Esophagus squamous epithelium (tissue), 4 donors: ENCODE measurements around the gene LHPP.

Experiments used
- CTCF ChIP-seq, 6 experiments: fragments of 450-650 bp in 4 of 6; fragments of 200-600 bp in 2 of 6; sonication (generic) in 2 of 6; IDR thresholded peaks; one replicate each; pipeline ENCODE4 v1.5.1; 2016 to 2019; ENCODE audit warnings: antibody characterized with exemption in 6 of 6, mild to moderate bottlenecking in 4 of 6, moderate library complexity in 4 of 6
- POLR2A ChIP-seq, 4 donors: fragments of 450-650 bp; IDR thresholded peaks; one replicate each; pipeline ENCODE4 v1.6.1; 2017; ENCODE audit warnings: antibody characterized with exemption in 4 of 4, mild to moderate bottlenecking in 4 of 4, moderate library complexity in 3 of 4

GRCh38 chr10:124493214-124493882, 31.7 kb downstream of the LHPP start:
- TF ChIP-seq CTCF (IDR thresholded peaks at IDR 0.05) (no peak), POLR2A (IDR thresholded peaks at IDR 0.05) (no peak)
